Left ventricle myocardium inferior (tissue), 1 donor: Measurements from ENCODE around the gene MINK1. TPM values are rescaled to one million over a fixed set of nuclear protein-coding genes. Genes with fewer than 3 reads are reported as not detected.
A peak's percentile ranks its signal among the peaks of the same experiment; 100 is the strongest.

Source experiments
- DNase-seq: peaks from one replicate; pipeline ENCODE4 v3.0.0-alpha.2; 2020
- H3K27ac ChIP-seq: fragments of 200-600 bp; replicated peaks from 2 replicates; pipeline ENCODE4 v1.8.0; 2021
- H3K27me3 ChIP-seq: fragments of 200-600 bp; 2 replicates; pipeline ENCODE4 v1.8.0; 2021; ENCODE audit warnings: low read depth
- H3K36me3 ChIP-seq: fragments of 200-600 bp; 2 replicates; pipeline ENCODE4 v1.8.0; 2021
- H3K4me1 ChIP-seq: fragments of 200-600 bp; 2 replicates; pipeline ENCODE4 v1.8.0; 2021
- H3K4me3 ChIP-seq: fragments of 200-600 bp; 2 replicates; pipeline ENCODE4 v1.8.0; 2021; ENCODE audit warnings: mild to moderate bottlenecking, moderate library complexity
- H3K9me3 ChIP-seq: fragments of 200-600 bp; replicated peaks from 2 replicates; pipeline ENCODE4 v1.8.0; 2021
- CTCF ChIP-seq: fragments of 200-600 bp; IDR thresholded peaks from 2 replicates; pipeline ENCODE4 v1.8.0; 2021; ENCODE audit warnings: antibody characterized with exemption, mild to moderate bottlenecking, borderline replicate concordance
- intact Hi-C: fragments of 100-400 bp; cut with micrococcal nuclease; formaldehyde crosslinking; loops from one replicate; pipeline ENCODE4 v1.11.0; 2022
- total RNA-seq: library from RNA; stranded (reverse); fragmentation: NEBNext Ultra II Directional; extraction: Animal tissue kit (Norgen Biotek cat#: 25700); gene quantifications from one replicate; pipeline ENCODE4 v1.2.1, GENCODE V29; 2021
- donor health status: DM: no; HTN: yes; CAD: no; lungs with severe emphysema.

Gene MINK1
- total RNA-seq, 1 donor from 2014 or later: 50.9 TPM

- no peak overlapping the region for H3K4me3 ChIP-seq
- H3K36me3 ChIP-seq: peaks cover 54% of the 10 kb centered on the region
- H3K27ac ChIP-seq: no peak overlapping the region
- DNase-seq: no peak
- H3K27me3 ChIP-seq: peaks cover 33% of the 10 kb centered on the region
- peaks cover 28% of the 10 kb centered on the region for H3K4me1 ChIP-seq
- no peaks in the 10 kb centered on the region for H3K9me3 ChIP-seq
- no peak for TF ChIP-seq CTCF
- intact Hi-C loops: no loop called here
Measured at GRCh38 chr17:4896332-4897197, 63.4 kb downstream of the MINK1 start.

GRCh38 chr17:4897198-4897687 lies 64.1 kb downstream of the MINK1 start:
- TF ChIP-seq CTCF: no peak
- H3K4me3 ChIP-seq: no peak overlapping the region
- intact Hi-C loops: no loop called here
- DNase-seq: no peak
- H3K9me3 ChIP-seq: no peaks in the 10 kb centered on the region
- H3K36me3 ChIP-seq: peaks cover 47% of the 10 kb centered on the region
- H3K27me3 ChIP-seq: peaks cover 35% of the 10 kb centered on the region
- H3K4me1 ChIP-seq: peaks cover 32% of the 10 kb centered on the region
- no peak overlapping the region for H3K27ac ChIP-seq

- intact Hi-C loops: no loop called here
- Histone ChIP-seq H3K27me3 (peaks cover 35% of the 10 kb centered on the region), H3K9me3 (no peaks in the 10 kb centered on the region), H3K27ac (no peak overlapping the region), H3K4me3 (no peak overlapping the region), H3K4me1 (peaks cover 35% of the 10 kb centered on the region), H3K36me3 (peaks cover 42% of the 10 kb centered on the region)
- TF ChIP-seq CTCF: no peak
- DNase-seq: no peak
Measured at GRCh38 chr17:4897785-4898184, 64.6 kb downstream of the MINK1 start.

GRCh38 chr17:4898351-4898750 lies 65.2 kb downstream of the MINK1 start:
- Histone ChIP-seq H3K36me3 (peaks cover 36% of the 10 kb centered on the region), H3K9me3 (no peaks in the 10 kb centered on the region), H3K4me3 (no peak overlapping the region), H3K27me3 (peaks cover 35% of the 10 kb centered on the region), H3K4me1 (peaks cover 41% of the 10 kb centered on the region), H3K27ac (no peak overlapping the region)
- intact Hi-C loops: no loop called here
- no peak for TF ChIP-seq CTCF
- DNase-seq: no peak

GRCh38 chr17:4898927-4899326 lies 65.8 kb downstream of the MINK1 start:
- no peak for TF ChIP-seq CTCF
- H3K4me3 ChIP-seq: peak overlapping the region; percentile 67
- intact Hi-C loops: no loop called here
- H3K36me3 ChIP-seq: peaks cover 30% of the 10 kb centered on the region
- DNase-seq: no peak
- peaks cover 35% of the 10 kb centered on the region for H3K27me3 ChIP-seq
- H3K27ac ChIP-seq: no peak overlapping the region
- H3K9me3 ChIP-seq: no peaks in the 10 kb centered on the region
- H3K4me1 ChIP-seq: peaks cover 44% of the 10 kb centered on the region
